A549 treated with CORT108297 at 1 μM for 4 hours (cell line): ENCODE results near the gene CCDC148. TPM values are rescaled to one million over a fixed set of nuclear protein-coding genes. Genes with fewer than 3 reads are reported as not detected.

Experiments used
- total RNA-seq: library from RNA; stranded (reverse); fragments of 200-300 nt; extraction: Qiagen RNA extraction; gene quantifications from 5 replicates; pipeline ENCODE4 v1.2.3, GENCODE V29; 2022

CCDC148 gene
- 0.22 to 0.45 TPM (median 0.39 TPM) in 5 replicates for total RNA-seq

GRCh38 chr2:158456309-158457066 is at the start of gene CCDC148, which contains the start of gene PKP4:
CCDC148 (minus strand) TSS chr2:158456753; CDS start chr2:158456439, 314 bp downstream.
PKP4 (plus strand) TSS chr2:158456952; CDS start chr2:158533185, 76,233 bp downstream.

Other genes starting within 250 kb of the CCDC148 start
- gene PKP4, start 199 bp upstream of the CCDC148 start, total RNA-seq = 23.2 to 29.2 TPM (median 28.8 TPM) in 5 replicates